ENCODE measurements around the gene GNG10. TPM values are rescaled to one million over a fixed set of nuclear protein-coding genes. Genes with fewer than 3 reads are reported as not detected.
"Not testable (repeated sequence)": the region's sequence is repeated elsewhere in the genome, so short reads cannot be mapped to it uniquely, and the experiment has no call there.

The GNG10 gene
- total RNA-seq, 1 experiment from 2014 or later: 13.7 TPM

- DNase-seq (ENCODE audit: low spot score): no peak
Measured at GRCh38 chr9:111649016-111649415, 12.4 kb upstream of the GNG10 start.

DNA sequence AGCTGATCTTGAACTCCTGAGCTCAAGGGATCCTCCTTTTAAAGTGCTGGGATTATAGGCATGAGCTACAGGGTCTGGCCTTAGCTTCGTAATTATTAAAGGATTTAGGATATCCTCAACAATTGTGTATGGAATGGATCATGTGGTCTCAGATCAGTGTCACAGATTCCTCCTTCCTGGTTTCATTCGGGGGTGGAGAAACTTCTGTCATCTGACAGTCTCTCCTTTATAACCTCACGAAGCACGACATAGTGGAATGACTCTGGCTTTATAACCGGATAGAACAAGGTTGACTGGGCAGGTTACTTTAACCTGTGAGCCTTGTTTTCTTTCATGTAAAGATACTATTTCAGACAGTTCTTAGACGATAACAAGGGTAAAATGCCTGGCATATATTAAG lies 4.4 kb upstream of the GNG10 start:
- no peak for DNase-seq (ENCODE audit: low spot score)

DNA sequence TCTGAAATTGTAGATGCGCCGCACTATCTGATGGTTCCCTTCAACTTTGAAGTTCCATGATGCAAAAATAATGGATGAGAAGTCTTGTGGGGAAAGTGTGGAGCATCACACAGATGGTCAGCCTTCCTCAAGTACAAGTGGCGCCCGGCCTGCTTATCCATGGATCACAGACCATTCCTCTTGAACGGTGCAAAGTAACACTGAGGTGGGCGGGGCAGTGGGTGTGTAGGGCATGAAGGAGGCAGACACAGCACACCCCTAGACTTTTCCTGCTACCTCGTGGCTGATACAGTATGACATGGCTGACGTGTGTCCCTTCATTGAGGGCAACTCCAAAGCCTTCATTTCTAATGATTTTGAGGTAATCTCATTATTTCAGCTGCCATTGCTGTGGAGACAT lies 2.5 kb upstream of the GNG10 start:
- no peak for DNase-seq (ENCODE audit: low spot score)

GRCh38 chr9:111659691-111660090 lies 1.7 kb upstream of the GNG10 start:
- no peak for DNase-seq (ENCODE audit: low spot score)

DNA sequence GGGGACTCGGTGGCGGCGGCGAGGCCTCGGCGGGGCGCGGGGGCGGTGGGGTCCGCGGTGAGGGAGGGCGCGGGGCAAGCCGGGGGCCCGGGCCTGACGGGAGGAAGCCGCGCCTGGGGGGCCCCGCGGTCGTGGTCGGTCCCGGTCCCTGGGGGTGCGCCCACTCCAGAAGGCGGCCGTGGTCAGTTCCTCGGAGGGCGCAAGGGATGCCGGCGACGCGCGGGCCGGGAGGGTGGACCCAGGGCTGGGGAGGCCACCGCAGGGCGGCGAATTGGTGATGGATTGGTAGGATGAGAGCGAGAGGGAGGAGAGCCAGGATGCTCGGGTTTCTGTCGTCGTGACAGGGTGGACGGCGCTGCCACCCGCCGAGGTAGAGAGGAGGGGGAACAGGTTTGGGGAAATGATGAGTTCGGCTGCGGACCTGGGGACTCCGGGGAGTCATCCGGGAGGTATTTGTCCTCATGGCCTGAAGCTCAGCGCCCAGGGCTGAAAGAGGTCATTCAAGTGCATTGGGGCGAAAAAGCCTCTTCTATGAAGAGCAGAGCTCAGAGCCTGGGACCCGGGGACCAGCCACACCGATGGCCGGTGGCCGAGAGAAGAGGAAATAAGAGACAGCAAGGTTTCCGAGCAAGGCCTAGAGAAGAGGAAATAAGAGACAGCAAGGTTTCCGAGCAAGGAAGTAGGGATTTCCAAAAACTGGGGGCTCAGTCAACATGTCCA lies 557 bp downstream of the GNG10 start:
- DNase-seq (ENCODE audit: low spot score): peak; percentile 34

- peak; percentile 10 for DNase-seq (ENCODE audit: low spot score)
Measured at GRCh38 chr9:111662576-111663300, 1.3 kb downstream of the GNG10 start.

DNA sequence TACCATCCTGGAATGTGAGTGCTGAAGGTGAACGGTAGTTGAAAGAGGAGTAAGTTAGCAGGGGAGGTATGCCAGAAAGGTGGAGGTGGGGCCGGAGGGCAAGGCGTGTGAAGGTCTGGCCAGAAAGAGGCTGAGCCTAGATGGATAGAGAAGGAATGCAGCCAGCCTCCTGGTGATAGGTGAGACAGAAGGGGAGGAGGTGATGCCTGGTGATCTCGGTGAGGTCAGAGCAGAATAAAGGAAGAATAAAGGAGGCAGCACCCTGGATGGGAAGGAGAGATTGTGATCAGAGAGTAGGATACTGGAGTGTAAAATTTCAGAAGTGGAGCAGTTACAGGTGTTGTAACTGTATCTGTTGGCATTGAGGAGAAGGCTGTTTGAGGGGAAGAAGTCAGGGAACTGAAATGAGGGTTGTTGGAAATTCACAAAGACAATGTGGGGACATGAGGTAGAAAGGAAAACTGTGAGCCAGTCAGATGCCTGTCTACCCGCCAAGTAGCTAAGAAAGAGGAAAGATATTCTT lies 2.0 kb downstream of the GNG10 start:
- no peak for DNase-seq (ENCODE audit: low spot score)

DNA sequence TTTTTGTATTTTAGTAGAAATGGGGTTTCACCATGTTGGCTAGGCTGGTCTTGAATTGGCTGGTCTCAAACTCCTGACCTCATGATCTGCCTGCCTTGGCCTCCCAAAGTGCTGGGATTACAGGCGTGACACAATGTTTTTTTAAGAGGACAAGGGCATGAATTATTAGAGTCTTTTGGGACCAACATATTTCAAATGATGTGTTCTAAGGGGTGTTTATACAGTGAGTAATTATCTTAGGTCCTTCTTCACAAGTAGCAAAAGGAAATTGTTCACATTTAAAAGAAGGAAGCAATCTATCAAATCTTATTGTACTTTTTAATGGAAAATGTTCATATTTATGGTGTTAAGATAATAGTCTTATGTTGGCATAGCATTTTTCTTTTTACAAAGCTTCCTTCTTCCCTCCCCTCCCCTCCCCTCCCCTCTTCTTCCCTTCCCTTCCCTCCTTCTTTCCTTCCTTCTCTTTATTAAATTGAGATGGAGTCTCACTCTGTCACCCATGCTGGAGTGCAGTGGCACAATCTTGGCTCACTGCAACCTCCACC lies 6.7 kb downstream of the GNG10 start:
- no peak for DNase-seq (ENCODE audit: low spot score)

GRCh38 chr9:111668601-111669000 lies 7.2 kb downstream of the GNG10 start:
- DNase-seq (ENCODE audit: low spot score): not testable (repeated sequence)

DNA sequence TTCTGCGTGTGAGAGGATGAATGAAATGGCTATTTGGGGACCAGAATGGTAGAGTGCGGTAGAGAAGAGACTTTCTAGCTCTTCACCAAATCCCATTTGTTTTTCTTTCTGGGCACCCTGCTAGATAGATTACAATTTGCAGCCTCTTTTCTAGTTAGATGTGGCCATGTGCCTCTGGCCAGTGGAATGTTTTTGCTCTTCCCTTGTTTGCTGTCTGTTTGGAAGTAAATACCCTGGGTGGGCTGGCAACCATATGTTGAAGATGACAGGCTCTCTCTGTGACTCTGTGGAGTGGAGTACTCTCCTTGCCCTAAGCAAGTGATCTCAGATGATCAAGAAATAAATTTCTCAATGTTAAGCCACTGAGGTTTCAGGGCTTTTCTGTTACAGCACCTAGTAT lies 12.9 kb downstream of the GNG10 start:
- DNase-seq (ENCODE audit: low spot score): no peak

DNA sequence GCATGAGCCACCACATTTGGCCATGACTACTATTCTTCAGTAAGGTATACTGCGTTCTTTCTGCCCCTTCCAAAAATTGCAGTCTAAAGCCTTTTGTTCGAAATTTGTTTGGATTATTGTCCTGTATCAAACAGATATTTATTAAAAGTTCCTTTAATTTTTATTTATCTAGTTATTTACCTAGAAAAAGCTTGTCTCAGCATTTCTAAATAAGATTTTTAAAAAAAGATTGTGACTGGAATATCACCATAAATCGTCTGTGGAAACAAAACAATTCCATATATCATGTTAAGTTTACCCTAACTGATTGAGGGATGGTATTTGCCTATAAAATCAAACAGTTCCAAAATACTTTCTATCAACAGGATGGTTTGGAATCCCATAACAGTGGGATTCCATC lies 14.7 kb downstream of the GNG10 start:
- DNase-seq (ENCODE audit: low spot score): no peak

DNA sequence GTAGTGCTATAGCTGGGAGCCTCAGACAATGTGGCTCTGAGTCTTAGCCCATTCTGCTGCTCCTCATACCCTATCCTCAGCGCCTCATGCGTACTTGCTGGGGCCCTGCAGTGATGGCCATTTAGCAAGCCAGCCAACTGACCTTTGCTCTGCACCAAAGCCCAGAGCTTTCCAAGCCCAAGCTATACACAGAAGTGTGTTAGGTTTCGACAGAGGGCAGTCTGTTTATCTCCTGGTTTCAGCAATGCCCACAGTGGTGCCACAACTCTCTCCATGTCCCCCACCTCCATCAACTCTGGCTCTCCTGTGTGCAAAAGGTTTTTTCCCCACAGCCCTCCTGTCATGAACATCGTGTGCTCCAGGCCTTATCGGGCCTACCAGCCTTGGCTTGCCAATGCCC lies 16.9 kb downstream of the GNG10 start:
- no peak for DNase-seq (ENCODE audit: low spot score)

DNA sequence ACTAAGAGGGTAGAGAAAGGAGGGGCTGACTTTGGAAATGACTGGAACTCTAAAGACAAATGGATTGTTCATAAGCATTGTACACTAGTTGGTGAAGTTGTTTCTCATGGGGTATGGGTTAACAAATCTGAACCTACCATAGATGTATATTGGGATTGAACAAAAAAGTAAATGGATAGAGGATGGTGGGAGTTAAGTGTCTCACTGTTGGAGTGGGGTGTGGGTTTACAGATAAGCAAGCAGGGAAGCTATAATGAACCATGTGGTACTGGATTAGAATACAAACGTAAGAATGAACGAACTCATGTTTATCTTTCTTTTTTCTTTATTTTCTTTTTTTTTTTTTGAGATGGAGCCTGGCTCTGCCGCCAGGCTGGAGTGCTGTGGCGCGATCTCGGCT lies 17.8 kb downstream of the GNG10 start:
- no peak for DNase-seq (ENCODE audit: low spot score)

DNA sequence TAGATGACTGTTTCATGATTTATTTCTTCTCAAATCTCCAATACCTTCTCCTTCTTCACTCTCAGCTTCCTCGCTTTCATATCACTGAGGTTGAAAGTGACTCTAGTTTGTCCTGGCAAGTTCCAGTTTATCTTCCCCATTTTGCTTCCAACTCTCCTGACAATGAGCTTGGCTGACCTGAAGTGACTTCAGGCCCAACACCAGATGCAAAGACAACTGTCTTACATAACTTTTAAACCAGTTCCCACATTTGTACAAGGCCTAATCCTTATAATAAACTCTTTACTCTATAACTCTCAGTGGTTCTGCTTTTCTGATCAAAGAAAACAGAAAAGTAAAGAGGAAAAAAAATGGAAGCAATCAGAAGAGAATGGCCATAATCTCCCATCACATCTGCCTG lies 22.0 kb downstream of the GNG10 start:
- no peak for DNase-seq (ENCODE audit: low spot score)

- DNase-seq (ENCODE audit: low spot score): peak; percentile 63
Measured at GRCh38 chr9:111691672-111692329, 30.4 kb downstream of the GNG10 start.

DNA sequence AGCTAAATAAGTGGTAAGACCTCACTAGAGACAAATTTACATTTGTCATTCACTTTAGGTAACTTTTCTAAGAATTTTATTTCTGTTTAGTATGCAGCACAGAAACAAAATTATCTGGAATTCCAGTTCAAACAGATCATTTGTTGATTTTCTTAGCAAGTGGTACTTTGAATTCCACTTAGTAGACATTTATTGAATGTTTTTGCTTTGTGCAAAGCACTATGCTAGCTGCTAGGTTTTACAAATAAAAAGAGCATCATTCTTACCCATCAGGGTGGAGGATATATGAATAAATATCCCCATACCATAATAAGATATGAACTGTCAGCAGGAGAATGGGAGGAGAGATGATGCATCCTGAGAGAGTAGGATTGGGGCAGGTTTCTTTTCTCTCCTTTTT lies 35.4 kb downstream of the GNG10 start:
- DNase-seq (ENCODE audit: low spot score): no peak

- peak; percentile 47 for DNase-seq (ENCODE audit: low spot score)
Measured at GRCh38 chr9:111700776-111701175, 39.4 kb downstream of the GNG10 start.

GRCh38 chr9:111704503-111704902 lies 43.1 kb downstream of the GNG10 start:
- no peak for DNase-seq (ENCODE audit: low spot score)

DNA sequence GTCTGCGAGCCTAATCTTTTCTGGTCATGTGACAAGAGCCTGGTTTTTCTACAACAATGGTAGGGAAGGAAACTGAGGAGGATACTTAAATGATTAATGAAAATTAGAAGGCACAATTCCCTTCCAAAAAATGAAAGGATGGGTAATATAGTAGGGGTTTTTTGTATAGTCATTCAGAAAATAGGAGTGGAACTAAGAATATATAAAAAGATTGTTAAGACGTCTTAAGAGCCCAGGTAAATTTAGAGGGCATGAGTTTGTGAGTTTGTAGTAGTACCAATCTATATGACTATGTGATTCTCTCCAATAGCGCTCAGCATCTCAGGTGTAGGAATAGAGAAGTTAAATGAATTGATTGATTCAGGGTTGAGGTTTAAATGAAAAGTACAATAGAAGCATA lies 50.1 kb downstream of the GNG10 start:
- no peak for DNase-seq (ENCODE audit: low spot score)

GRCh38 chr9:111712369-111712768 lies 51.0 kb downstream of the GNG10 start:
- no peak for DNase-seq (ENCODE audit: low spot score)

DNA sequence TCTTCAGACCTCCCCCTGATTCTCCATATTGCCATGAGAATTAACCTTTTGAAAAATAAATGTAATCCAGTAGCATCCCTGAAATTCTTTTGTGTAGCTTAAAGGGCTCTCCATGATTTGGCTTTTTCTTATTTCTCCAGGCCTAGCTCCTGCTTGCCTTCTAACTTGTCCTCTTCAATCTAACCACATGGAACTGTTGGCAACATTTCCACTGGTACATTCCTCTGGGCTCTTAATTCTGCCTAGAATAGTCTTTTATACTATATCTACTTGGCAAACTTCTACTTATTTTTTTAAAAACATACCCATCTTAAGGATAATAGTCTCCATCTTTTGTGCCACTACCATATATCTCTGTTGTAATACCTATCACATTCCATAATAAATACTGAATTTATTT lies 54.1 kb downstream of the GNG10 start:
- DNase-seq (ENCODE audit: low spot score): no peak

GRCh38 chr9:111719541-111719940 lies 58.1 kb downstream of the GNG10 start:
- no peak for DNase-seq (ENCODE audit: low spot score)

Data from HT-29 (cell line).